Tibial nerve (tissue), 4 donors: ENCODE results near the gene DDA1.

Experiments
- EP300 ChIP-seq, 2 donors: sonication (generic); formaldehyde crosslinking; IDR thresholded peaks; one replicate each; pipeline ENCODE4 v1.6.1; 2017; ENCODE audit warnings: antibody characterized with exemption in 2 of 2, mild to moderate bottlenecking in 1 of 2
- POLR2A ChIP-seq, 2 donors: fragments of 450-650 bp; IDR thresholded peaks; one replicate each; pipeline ENCODE4 v1.6.1; 2017; ENCODE audit warnings: antibody characterized with exemption in 2 of 2, mild to moderate bottlenecking in 2 of 2, moderate library complexity in 2 of 2
- TF ChIP-seq, protein P1 (sequence below), 5 experiments: fragments of 200-600 bp in 3 of 5; fragments of 450-650 bp in 2 of 5; sonication (generic) in 3 of 5; IDR thresholded peaks; one replicate each; pipeline ENCODE4 v1.5.1; 2016 to 2019; ENCODE audit warnings: antibody characterized with exemption in 5 of 5, mild to moderate bottlenecking in 3 of 5, moderate library complexity in 2 of 5

DNA sequence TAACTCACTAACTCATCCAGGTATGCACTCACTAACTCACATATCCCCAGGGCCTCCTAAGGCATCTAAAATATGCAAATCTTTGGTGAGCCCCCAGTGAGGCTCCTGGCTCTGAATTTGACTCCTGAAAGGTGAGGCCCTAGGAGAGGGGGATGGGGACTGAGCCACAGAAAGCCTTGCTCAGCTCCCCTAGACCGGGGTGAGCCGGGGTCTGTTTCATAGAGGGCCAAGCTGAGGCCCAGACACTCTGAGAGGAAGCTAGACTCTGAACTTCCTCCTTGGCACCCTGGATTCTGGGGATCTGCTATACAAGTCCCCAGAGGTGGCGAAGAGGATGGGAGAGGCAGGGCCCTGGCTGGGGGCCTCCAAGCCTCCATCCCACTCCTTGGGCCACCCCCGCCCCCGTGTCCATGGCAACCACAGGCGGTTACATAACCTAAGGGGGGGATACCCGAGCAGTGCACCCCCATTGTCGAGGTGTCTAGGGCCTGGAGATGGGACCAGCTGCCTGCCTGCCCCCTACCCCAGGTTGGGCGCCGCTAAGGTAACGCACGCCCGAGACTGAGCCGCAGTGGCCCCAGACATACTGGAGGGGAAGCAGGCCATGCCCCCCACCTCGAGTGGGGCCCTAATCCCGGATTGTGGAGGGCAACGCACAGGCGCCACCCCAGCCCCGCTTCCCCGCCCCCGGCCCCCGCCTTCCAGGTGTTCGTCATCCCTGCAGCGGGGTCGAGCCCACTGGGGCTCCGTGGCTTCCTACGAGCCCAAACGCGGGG is 6.8 kb upstream of the DDA1 start:
- TF ChIP-seq POLR2A (IDR thresholded peaks at IDR 0.05) (no peak), EP300 (IDR thresholded peaks at IDR 0.05) (no peak)
- TF ChIP-seq, protein P1, sequence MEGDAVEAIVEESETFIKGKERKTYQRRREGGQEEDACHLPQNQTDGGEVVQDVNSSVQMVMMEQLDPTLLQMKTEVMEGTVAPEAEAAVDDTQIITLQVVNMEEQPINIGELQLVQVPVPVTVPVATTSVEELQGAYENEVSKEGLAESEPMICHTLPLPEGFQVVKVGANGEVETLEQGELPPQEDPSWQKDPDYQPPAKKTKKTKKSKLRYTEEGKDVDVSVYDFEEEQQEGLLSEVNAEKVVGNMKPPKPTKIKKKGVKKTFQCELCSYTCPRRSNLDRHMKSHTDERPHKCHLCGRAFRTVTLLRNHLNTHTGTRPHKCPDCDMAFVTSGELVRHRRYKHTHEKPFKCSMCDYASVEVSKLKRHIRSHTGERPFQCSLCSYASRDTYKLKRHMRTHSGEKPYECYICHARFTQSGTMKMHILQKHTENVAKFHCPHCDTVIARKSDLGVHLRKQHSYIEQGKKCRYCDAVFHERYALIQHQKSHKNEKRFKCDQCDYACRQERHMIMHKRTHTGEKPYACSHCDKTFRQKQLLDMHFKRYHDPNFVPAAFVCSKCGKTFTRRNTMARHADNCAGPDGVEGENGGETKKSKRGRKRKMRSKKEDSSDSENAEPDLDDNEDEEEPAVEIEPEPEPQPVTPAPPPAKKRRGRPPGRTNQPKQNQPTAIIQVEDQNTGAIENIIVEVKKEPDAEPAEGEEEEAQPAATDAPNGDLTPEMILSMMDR (IDR thresholded peaks at IDR 0.05) = no peak
